NCI-H510A (cell line): ENCODE data around the gene SSR4.

ENCODE experiments used
- DNase-seq: peaks from one replicate; lab custom pipeline; 2025; lab: John Stamatoyannopoulos, UW

The SSR4 gene

DNA sequence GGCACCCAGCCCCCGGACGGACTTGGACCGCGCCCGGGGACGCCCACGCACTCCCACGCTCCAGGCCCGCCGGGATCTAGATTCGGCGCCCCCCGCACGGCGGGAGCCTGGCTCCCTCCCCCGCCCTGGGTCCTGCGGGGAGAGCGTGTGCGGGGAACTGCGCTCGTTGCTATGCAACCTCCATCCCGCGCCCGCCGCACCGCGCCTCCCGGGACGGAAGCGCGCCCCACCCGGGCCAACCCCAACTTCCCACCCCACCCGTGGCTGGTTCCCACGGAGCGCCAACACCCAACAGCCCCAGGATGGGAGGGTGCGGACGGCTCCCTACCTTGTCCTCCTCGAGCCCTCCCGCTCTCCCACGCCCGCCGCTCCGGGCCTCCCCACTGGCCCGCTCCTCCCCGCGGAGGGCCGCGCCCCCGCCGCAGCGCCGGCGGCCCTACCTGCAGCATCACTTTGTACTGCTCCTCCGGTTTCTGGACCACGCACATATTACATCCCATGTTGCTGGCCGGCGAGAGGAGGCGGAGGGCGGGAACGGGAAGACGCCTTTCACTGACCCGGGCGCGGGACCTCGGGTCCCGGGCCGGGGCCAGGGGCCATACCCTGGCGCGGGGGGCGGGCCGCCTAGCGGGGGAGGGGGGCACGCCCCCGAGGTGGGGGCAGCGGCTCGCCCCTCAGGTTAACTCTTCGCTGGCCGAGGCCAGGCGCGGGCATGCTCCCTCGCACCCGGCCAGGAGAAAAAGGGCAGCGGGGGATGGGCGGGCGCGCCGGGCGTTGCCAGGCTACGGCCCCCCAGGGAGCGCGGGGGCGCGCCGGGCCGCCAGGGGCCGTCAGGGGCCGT is 35.6 kb downstream of the SSR4 start, which contains the start of gene PDZD4:
Gene PDZD4 (minus strand): TSS at position 746 of the 841 bp plus-strand sequence. CDS start 246 bp downstream, at position 500.
- no peak for DNase-seq

DNA sequence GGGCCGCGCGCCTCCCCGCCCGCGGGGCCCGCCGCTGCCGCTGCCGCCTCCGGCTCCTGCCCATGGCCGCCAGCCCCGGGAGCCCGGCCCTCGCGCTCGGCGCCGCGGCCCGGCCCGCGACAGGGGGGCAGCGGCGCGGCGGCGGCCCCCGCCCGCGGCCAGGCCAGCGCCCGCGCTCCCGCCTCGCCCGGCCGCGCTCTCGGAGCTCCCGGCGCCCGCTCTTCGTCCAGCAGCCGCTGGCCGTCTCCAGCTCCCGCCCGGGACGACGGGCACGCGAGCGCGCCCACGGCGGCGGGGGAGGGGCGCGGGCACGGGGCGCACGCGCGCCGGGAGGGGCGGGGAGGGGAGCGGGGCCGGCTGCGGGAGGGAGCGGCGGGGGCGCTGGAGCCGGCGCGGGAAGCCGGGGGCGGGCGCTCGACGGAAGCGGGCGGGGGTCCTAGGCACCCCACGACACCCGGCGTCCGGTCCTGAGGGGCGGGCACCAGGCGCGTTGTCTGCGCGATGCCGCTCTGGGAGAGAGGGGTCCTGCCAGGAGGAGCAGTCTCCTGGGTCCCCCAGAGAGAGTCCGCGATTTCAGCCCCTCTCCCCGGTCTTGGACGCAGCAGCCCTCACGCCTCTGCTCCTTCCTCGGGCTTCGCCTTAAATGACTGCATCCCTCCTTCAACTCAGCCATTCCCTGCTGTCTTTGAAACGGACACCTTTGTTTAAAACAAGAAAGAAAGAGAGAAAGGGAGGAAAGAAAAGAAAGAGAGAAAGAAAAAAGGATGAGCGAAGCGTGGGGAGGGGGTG is 36.4 kb downstream of the SSR4 start:
- DNase-seq = no peak

DNA sequence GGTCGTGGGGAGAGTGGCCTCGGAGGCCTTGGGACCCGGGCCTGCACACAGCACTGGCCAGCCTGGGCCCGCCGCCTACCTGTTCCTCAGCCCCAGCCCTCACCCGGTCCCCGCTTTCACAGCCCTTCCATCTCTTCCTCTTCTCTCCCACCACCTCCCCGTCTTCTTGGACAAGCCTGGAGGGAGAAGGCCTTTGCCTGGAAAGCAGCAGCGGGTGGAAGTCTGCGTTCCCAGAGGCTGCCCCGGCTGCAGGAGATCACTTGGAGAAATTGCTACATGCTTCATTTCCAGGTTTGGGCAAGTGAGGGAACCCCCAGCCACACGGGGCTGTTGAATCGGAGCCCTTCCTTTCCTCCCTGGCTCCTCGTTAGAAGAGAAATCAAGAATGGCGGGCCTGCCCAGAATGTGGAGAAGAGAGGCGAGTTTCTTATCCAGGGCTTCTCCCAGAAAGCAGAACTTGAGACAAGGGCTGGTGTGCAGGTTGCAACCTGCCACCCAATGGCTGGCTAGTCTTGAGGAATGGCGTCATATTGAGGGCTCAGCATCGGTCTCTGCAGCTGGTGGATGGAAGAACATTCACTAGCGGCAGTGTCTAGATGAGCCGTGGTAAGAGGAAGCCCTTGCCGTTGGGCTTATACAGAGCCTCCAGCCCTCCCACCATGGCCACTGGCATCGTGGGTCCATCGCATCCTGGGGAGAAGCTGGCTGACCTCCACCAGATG is 37.1 kb downstream of the SSR4 start:
- DNase-seq = no peak

DNA sequence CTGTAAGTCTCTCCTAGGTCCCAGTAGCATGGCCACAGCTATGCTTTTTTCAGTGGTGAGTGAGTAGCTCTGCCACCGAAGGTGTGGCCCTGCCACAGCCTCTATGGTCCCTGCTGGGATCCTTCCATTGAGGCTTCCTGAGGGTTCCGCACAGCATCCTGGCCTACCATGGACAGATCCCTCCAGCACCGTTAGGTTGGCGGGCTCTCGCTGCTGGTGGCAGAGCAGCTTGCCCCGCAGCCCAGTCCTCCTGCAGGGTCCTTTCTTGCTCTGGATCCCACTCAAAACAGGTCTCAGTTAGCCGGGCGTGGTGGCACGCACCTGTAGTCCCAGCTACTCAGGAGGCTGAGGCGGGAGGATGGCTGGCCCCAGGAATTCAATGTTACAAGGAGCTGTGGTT is 38.3 kb downstream of the SSR4 start:
- no peak for DNase-seq

DNA sequence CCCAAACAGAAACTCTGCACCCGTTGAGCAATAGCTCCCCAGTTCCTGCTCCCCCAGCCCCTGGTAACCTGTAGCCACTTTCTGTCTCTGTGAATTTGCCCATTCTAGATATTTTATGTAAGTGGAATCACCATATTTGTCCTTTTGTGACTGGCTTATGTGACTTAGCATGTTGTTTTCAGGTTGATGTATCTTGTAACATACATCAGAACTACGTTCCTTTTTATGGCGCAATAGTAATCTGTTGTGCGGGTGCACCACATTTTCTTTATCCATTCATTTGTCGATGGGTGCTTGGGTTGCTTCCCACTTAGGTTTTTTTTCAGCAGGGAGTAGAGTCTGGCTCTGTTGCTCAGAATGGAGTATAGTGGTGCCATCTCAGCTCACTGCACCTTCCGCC is 42.5 kb downstream of the SSR4 start:
- DNase-seq = no peak

DNA sequence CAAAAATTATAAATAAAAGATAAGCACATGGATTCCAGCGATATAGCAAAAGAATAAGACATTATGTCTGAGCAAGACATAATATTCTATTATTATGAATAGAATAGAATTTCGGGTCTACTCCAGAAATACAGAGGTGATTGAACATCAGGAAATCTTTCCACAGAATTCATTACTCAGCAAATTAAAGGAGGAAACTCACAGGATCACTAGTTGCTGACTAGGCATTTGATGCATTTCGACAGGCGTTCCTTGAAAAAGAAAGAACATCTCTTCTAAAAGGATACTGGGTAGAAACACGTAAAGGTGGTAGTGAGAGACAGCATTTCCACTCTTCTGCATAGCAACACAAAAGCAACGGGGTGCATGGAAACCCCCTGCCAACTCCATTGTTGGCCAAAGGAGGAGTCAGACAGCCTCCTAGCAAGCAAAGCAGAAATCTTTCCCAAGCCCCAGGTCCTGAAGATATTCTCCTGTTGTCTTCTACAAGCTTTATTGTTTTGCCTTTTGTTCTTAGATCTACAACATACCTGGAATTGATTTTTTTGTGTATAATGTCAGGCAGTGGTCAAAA is 50.1 kb downstream of the SSR4 start:
- no peak for DNase-seq

DNA sequence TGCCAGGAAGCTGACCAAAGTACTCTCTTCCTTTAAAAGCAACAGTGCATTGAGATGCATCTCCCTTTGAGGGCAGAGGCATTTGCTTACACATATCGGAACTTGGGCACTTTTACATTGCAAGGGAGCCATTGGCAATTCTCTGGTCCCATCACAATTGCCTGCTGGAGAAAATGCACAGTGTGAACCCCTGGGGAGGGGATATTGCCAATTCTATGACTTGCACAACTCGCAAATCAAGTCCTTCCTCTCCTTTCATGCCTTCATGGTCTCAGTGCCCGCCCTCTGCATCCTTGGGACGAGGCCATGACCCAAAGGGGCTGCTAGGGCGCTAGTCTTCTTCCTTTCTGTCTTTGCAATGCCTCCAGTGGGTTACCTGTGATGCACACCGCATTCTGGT is 50.7 kb downstream of the SSR4 start:
- DNase-seq = no peak

DNA sequence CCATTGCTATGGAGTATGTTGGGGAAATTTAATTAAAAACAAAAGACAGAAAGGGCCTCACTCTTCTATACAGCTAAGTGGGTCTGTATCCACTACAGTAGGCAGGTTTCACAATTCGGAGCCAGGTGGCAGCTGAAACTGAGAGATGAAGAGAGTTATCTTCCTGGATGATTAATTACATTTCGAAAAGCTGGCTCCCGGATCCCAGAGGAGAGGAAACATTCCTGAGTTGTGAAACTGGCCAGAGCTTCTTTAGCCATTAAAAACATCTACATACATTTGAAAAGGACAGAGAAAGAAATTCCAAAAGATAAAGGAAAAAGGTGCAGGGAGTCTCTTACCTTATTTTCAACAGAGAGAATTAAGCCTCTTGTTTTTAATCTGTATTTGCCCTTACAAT is 51.4 kb downstream of the SSR4 start:
- DNase-seq = no peak
